ENCODE data around the gene CDH4.

CDH4 gene

DNA sequence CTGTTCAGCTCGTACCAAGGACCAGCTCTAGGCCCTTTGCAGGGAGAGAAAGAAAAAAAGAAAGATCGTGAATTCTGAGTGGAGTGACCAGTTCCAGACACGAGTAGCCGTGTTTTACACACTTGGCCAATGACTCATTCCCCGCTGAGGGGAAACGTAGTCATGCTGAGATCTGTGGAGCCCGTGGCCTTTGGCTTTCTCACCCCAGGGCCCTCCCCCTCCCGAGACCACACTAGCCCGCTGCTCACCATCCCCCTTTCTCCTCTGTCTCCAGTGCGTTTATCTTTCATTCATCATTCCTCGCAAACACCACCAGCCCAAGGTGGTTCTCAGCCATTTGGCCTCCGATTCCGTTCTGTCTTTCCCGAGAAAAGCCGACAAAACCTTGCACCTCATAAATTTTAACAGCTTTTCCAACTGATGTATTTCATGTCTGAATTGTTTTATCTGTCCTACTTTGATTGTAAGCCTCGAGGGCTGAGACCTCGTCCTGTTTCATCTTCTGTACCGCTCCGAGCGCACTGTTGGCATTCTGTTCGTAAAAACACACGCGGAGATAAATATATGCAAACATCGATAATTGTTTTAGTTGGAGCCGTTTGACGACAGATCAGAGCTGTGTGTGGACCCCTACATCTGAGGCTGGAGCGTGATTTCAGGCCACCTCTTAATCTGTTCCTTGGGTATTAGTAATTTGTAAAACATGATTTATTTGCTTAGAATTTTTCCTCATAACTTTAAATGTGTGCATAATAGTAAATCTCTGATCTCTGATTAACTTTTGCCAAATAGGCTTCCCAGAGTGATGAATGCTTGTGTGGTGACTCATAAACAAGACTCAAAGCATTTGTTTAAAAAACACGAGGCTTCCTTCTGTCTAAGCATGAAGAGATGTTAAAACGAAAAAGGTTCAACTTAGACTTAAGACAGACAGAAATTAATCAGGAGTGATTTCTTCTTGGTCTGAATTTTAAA lies 336.6 kb downstream of the CDH4 start:
- DNase-seq: no peak

DNA sequence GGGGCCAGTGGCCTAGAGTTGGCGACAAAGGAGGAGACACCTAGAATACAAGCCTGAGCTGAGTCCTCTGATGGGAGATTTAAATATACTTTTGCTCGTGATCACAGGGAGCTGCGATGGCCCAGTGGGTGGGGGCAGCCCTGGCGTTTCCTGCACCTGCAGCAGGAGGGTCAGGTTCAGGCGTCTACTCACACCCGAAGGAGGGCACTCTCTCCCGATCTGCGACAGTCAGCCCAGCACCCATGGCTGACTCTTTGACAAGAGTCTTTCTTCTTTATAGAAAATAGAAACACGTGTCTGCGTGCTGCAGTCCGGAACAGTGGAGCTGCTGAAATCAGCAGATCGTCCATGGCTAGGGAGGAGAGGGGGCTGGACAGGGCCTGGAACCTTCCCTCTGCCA lies 338.2 kb downstream of the CDH4 start:
- DNase-seq: no peak

DNA sequence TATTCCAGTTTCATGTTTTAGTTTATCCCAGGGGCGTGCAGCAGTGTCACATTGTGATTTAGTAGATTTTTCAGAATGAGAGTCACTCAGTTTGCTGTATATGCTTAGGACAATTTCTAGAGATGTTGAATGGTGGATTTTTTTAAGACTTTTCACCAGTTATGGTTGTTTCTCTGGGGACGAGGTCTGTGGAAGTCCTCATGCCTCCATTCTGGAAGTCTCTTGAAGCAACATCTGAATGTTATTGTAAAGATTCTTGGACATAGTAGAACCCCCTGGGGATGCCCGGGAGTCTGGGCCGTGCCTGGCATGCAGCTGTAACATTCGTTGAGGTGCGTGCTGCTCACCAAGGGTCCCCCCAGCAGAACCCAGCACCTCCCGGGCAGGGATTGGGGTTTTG lies 341.5 kb downstream of the CDH4 start:
- no peak for DNase-seq

DNA sequence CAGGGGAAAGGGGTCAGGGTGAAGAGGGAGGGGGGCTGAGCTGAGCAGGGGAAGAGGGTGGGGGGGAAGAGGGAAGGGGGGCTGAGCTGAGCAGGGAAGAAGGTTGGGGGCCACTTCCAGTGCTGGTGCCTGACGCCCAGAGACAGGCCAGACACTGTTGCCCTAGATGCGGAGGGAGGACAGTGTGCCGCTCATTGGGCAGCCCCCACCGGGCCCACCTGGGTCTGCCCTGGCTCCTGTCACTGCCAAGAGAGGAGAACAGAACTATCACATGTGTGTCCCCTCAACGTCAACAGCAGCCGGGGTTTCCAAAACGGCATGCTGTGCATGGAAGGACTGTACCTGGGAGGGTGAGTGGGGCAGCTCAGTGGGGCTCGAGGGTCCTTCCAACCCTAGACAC lies 342.1 kb downstream of the CDH4 start:
- no peak for DNase-seq

DNA sequence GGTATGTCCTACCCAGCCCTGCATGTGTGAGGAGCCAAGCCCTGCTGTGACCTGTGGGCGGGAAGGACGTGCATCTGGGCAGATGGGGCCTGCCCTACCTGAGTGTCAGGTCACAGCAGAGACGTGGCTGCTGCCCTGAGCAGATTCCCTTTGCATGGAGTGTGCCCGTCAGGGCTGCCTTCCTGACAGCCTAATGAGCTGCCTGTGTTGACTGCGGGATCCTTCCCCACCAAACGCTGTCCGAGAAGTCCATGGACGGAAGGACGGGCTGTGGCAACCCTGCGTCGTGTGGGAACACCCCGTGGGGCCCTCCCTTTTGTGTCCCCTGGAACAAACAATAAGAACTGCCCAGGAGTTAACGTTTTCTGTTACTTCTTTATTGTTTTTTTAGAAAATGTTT lies 343.2 kb downstream of the CDH4 start:
- DNase-seq: no peak

DNA sequence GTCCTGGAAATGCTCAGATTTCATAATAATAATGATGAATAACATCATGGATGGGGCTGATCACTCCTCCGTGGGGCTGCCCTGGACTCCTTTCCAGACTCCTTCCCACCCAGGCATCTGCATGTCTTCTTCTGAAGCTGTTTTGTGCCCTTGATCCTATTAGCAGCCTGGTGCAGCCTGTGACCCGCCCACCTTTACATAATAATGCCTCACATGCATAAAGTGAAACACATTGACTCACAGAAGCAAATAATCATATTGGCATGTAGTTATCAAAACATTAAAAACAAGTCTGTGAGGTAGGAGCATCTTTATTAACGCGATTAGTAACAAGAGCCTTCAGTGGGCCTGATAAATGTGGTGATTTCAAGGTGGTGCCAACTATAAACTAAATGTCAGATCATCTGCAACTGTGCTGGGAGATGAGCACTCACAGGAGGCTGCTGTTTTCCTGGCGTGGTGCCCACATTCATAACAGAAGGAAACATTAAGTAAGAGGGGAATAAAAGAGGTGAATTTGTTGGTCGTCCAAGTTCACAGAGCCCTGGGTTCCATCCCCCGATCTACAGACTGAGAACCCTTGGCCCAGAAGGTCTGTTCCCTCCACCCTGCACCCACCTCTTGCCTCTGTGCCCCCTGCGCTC lies 344.7 kb downstream of the CDH4 start:
- DNase-seq: no peak

DNA sequence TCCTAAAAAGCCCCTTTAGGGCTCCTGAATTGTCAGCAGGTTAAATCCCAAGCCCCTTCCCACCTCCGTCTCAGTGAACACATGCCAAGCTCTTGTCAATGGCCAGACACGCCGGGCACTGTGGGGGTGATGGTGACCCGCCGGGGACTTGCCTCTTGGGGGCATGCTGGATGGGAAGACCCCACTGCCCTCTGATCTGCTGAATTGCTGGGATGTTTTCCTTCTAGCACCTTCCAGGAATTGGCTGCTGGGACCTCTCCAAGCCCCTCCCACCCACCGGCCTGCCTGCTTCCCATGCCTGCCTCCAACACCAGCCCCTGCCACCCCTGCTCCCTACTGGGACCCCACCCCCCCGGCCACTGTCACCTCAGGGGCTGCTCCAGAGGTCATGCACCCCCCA lies 345.9 kb downstream of the CDH4 start:
- no peak for DNase-seq

DNA sequence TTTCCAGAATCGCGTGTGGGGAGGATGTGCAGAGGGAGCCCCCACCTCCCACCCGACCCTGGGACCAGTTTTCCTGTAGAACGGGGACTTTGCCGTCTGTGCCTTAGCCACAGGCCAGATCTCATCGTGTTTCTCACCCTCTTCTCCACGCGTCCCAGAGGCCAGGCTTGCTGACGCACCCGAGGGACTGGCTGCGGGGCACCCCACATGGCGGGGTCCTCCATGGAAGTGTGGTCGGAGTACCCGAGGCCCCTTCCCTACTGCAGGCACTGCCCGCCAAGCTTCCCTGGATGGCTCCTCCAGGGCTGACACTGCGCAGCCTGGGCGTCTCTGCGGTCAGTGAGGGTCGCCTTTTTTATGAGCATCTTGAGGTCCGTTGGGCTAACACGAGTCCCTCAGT lies 346.5 kb downstream of the CDH4 start:
- DNase-seq: no peak

DNA sequence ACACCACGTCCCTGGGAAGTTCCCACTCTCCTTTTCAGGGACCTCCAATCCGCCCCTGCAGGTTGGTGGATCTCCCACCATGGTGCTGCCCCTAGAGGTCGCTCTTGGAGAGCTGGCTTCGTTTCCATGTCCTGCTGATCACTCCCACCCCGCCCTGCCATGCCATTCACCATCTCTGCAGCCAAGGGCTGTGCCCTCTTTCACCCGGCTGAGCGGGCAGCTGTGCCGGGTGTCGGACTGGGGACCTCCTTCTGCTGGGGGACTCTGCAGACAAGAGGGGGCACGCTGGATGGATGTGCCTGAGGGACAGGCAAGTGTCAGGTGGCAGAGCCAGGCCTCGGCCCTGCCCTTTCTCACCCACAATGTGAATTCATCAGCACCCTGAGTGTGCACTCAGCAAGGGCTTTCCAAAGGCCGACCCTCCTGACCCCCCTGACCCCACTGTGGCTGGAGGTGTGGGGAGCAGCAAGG lies 347.0 kb downstream of the CDH4 start:
- no peak for DNase-seq

DNA sequence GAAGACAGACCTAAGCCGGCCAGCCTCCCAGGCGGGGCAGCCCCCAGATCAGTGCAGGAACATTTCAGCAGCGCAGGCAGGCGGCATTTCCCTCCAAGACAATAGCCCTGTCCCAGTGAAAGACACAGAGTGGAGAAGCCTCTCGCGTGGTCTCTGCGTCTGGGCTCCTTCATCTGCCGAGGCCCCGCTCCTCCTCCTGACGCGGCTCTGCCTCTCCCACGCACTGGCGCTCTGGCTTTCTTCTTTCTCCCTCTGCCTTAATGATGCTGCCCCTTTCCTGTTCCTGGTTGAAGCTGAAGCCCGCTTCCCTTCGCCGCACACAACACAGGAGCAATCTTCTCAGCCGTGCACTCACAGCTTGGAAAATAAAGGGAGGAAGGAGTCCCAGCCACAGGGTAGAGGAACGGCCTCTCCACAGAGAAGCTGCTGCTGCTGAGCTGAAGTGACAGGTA lies 347.5 kb downstream of the CDH4 start:
- DNase-seq: no peak

DNA sequence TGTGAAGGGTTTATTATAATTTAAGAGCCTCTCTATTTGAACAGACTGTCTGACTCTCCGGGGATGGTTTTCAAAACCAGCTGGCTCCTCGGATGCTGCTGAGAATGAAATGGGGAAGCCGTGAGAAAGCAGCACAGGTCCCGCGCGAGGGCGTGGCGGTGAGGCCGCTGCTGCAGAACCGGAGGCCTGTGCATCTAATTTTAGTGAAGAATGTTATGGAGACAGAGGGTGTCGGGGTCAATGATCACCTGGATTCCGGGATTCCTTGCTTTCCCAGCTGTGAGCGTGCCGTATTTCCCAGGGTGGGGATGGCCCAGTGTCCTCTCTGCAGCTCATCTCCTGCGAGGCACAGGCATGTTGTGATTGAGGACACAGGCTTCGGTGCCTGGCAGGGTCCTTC lies 348.0 kb downstream of the CDH4 start:
- no peak for DNase-seq

DNA sequence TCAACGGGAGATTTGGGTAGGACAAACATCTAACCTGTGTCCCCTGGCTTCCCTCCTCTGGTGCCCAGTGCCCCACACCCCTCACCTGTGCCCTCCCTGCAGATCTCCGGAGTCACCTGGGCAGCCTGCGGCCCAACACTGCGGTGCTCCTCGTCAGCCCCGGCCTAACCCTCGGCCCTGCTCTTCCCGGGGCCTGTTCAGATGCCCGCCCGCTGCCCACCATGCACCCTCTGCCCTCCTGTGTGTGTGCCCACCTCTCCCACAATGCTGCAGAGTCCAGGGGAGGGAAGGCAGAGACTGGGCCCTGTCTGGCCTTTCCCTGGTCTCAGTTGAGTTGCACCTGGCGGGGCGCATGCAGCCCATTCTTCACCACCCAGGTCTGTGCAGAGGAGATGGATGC lies 349.3 kb downstream of the CDH4 start:
- no peak for DNase-seq

DNA sequence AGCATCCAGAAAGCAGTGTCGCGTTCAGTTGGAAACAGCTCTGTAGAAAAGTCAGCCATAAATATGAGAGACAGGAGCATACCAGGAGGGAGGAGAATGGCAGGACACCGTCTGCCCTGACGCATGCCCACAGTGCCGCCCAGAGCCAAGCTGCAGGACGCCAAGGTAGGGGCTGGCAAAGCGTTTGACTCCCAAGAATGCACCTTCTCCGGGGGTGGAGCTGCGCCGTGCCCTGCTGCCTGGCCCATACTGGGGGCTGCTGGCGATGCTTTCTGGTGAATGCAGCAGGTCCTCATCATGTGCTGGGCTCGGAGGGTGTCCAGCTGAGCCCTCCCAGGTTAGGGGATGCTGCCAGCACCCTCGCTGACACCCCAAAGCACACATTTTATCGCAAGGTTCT lies 349.8 kb downstream of the CDH4 start:
- DNase-seq: no peak

DNA sequence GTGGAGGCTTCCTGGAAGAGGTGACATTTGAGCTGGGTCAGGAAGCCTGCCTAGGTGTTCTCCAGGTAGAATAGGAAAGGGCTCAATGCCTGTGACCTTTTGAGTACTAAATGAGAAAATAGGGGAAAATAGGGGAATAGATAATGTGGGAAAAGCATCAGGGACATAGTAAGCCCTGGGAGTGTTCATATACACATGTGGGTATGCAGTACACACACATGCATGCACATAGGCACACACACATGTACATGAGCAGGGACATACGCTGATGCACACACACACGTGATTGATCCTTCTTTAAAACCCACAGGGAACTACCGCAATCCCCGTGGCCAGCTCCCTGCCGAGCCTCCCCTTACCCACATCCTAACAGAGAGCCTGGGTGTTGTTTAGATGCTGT lies 351.7 kb downstream of the CDH4 start:
- DNase-seq: no peak

DNA sequence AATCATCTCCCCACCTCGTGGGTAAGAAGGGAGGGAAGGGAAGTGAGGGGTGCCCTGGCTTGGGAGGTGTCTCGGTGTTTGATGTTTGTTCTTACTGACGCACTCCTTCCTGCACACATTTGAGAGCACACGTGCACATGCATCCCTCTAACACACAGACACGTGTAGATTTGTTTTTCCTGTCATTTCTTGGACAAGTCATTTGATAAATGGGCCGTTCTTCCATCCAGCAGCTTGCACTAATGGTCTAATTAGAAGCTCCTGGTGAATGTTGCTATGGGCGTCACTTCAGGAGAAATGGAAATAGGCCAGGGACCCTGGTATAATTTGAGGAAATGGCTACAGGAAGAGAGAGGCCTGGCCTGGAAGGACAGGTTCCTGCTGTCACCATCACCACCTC lies 352.5 kb downstream of the CDH4 start:
- DNase-seq: no peak

DNA sequence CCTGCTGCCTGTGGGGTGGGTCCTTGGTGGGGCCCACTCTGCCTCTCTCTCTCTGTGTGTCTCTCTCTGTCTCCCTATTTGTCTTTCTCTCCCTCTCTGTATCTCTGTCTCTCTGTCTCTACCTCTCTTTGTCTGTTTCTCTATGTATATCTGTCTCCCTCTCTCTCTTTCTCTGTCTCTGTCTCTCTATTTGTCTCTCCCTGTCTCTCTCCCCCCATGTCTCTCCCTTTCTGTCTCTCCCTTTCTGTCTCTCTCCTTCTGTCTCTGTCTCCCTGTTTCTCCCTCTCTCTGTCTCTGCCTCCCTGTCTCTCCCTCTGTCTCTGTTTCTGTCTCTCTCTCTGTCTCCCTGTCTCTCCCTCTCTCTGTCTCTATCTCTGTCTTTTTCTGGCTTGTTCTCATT lies 353.2 kb downstream of the CDH4 start:
- DNase-seq: no peak

DNA sequence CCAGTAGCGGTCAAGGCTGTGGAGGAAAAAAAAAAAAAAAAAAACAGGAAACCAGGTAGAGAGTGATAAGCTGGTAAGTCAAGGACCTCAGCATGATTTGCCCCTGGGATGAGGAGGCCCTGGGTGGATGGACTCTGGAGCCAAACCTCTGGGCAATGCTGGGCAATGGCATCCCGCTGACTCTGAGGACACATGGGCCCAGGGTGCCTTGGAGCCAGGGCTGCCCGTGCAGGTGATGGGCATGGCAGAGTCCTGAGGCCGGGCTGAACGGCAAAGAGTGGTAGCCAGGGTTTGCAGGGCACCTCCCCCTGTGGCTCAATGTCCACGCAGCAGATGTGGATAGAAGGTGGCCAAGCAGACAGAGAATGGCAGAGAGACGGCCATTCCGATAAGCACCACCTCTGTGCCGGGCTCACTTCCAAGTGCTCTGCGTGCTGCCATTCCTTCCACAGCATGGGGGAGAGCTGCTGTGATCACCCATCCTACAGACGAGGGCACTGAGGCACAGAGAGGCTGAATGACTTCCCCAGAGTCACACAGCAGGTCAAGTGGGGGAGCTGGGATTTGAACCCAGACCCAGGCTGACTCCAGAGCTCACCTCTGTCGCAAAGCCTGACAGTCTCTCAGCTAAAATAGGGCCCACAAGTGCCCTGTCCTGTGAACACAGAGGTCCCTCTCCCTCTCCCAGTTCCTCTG lies 353.9 kb downstream of the CDH4 start:
- DNase-seq: no peak

DNA sequence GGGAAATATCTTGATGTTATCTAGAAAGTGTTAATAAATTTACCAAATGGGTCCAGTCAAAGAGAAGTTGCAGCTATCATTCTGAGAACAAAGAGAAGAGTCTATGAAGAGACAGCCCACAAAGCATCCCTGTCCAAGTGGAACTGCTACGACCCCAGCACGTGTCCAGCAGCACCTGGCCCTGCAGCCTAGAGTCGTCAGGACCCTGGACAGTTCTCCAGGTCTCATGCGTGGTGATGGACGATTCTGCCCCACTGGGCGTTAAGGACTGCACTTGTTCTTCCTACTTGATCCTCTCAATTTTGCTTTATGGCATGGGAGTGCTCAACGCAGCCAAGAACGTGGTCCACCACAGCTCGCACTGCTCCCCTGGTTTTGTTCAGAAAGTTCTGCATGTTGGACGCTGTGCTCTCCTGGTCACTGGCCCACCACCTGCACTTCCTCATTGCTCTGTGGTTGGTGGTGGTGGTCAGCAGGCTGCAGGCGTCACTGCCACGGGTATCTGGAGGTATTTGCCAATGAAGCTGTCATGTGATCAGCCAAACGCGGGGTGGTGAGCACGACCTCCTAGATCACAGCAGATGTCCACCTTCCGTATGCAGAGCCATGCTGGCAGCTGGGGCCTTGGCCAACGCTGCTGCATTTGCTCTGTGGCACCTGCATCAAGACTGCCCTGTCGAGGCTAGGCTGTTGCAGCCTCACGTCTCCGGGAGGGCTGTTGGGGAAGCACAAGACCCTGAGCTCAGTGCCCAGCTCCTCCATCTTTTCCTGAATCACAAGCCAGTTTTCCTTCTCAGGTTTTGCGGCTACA lies 356.4 kb downstream of the CDH4 start:
- no peak for DNase-seq

DNA sequence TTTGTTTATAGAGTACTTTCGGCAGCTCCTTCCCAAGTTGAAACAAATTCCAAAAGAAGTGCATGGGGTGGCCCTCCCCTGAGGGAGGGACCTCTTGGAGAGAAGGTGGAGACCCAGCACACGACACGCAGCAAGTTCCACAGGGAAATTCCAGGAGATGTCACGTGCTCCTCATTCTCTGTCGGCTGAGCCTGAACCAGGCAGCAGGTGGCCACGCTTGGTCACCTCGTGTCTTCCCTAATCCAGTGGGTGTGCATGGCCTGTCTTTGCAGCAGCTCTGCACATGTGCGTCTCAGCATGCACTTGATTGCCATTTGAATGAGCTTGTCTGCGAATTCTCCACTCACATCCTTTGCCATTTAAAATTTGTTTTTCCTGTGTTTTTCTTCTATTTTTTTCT lies 357.4 kb downstream of the CDH4 start:
- no peak for DNase-seq

DNA sequence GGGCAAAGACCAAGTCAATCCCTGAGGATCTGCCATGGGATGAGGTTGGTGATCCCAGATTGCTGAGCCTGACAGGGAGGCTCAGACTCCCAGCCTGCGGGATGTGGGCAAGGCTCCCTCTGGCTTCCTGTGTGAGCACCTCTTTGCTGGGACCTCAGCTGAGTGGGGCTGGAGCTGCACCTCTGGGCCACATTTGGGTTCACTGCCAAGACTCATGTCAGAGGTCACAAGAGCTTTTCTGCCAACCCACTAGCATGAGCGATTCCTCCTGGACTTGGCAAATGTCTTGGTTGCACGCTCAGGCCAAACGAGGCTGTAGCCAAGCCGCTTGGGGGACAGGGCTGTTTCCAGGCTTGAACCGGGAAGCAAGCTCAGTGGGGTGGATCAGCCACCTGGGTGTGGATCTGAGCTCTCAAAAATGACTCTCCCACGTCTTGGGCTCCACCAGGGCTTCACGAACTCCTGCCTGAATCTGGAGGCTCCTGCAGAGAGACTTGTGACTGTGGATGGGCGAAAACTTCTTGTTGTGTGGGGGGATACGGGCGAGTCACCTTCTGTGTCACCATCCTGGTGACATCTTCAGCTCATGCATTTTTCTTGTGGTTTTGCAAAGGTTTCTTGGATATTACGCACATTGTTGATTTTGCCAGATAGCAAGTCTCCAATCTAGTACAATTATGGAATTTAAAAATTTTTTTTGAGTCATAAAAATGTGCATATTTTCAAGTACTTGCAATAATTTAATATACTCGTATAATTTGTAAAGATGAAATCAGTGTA lies 359.5 kb downstream of the CDH4 start:
- DNase-seq: no peak

DNA sequence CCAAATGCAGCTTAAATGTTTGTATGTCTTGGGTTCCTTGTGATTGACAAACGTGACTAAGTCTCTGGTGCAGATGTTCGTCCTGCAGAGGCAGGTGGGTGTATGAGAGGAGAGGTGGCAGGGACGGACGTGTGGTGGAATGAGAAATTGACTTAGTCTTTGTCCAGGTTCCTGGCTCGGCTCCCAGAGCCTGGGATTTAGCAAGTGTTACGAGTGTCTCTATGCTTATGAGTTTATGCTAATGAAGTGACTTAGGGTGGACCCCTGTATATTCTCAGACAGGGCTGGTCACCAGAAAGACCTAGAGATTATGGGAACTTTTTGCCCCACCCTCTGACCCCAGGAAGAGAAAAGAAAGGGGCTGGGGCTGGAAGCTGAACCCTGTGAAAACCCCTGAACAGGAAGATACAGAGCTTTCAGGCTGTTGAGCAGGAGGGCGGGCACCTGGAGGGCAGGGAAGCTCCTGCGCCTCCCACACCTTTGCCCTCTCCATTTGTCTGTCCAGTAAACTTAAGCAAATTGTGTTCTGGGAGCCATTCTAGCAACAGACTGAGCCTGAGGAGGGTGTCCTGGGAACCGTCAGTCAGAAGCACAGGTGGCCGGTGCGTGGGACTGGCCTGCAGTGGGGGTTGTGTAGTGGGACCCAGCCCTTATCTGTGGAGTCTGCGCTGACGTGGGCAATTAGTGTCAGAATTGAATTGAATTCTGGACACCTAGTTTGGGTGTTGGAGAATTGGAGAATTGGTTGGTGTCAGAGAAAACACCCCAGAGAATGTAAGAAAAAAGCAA lies 362.1 kb downstream of the CDH4 start:
- DNase-seq: no peak
